ENCODE results near the gene UQCC3. TPM values are rescaled to one million over a fixed set of nuclear protein-coding genes. Genes with fewer than 3 reads are reported as not detected.

The UQCC3 gene
- total RNA-seq, 1 experiment from 2014 or later, result 17.9 TPM

GRCh38 chr11:62716816-62717215 lies 45.3 kb downstream of the UQCC3 start:
- ATAC-seq (no peak), DNase-seq (ENCODE audit: low read depth, low spot score) (no peak)
- Histone ChIP-seq H3K4me3 (replicated peaks in 1 of 2; ENCODE audit: low read depth in 1 of 2, low read length in 2 of 2) (no peak overlapping the region), H3K27ac (ENCODE audit: low read depth, low read length) (no peak overlapping the region), H2AFZ (ENCODE audit: low read depth, low read length, poor library complexity, severe bottlenecking) (no peak overlapping the region), H3K4me1 (ENCODE audit: control insufficient read depth in 1 of 2, insufficient read depth in 2 of 2, low read length in 2 of 2) (no peaks in the 10 kb centered on the region), H3K9me3 (ENCODE audit: control insufficient read depth in 1 of 2, insufficient read depth in 1 of 2, low read depth in 1 of 2, low read length in 2 of 2) (no peaks in the 10 kb centered on the region), H3K27me3 (ENCODE audit: insufficient read depth, low read length) (no peaks in the 10 kb centered on the region), H3K4me2 (ENCODE audit: low read length) (no peak overlapping the region), H3K9me2 (ENCODE audit: insufficient read depth) (no peaks in the 10 kb centered on the region), H3K79me2 (ENCODE audit: insufficient read depth, low read length) (peaks cover 82% of the 10 kb centered on the region), H3K9ac (ENCODE audit: low read length) (no peak overlapping the region), H4K20me1 (ENCODE audit: insufficient read depth) (peaks cover 5% of the 10 kb centered on the region; the same call in 1 of the 2 replicates), H3K36me3 (ENCODE audit: control insufficient read depth in 1 of 2, insufficient read depth in 2 of 2, low read length in 2 of 2) (peaks cover 89 to 95% of the 10 kb centered on the region in 2 experiments)
- ChIA-PET RAD21 (ENCODE audit: low non-redundant PET in 1 of 2, low total read pairs in 2 of 2, uncharacterized antibody in 2 of 2, unreplicated experiment in 2 of 2) (no interaction called here), CTCF (no interaction called here), POLR2A (no interaction called here)
- intact Hi-C loops (cut with micrococcal nuclease), result no loop called here
- no TSS peak for BruUV-seq (replicated peaks)
- TF ChIP-seq ZFX (IDR thresholded peaks at IDR 0.05) (no peak), EGR1 (IDR thresholded peaks at IDR 0.05; ENCODE audit: low read depth) (no peak), EZH2phosphoT487 (IDR thresholded peaks at IDR 0.05; ENCODE audit: borderline replicate concordance) (no peak), SRF (IDR thresholded peaks at IDR 0.05; ENCODE audit: low read depth) (no peak), EZH2 (IDR thresholded peaks at IDR 0.05) (no peak), SP1 (IDR thresholded peaks at IDR 0.05; ENCODE audit: low read depth) (no peak), ATF3 (IDR thresholded peaks at IDR 0.05) (no peak), REST (IDR thresholded peaks at IDR 0.05; ENCODE audit: low read depth) (no peak), POLR2AphosphoS5 (IDR thresholded peaks at IDR 0.05; ENCODE audit: low read depth, low read length) (no peak), FOSL1 (IDR thresholded peaks at IDR 0.05; ENCODE audit: low read depth) (no peak), ELF1 (IDR thresholded peaks at IDR 0.05; ENCODE audit: borderline replicate concordance, low read depth) (no peak), TCF7L2 (IDR thresholded peaks at IDR 0.05; ENCODE audit: borderline replicate concordance, extremely low read depth, insufficient read depth, insufficient read length) (no peak), CTCF (IDR thresholded peaks at IDR 0.05 in 2 of 3, conservative IDR thresholded peaks at IDR 0.05 in 1 of 3; ENCODE audit: borderline replicate concordance in 1 of 3, insufficient read depth in 1 of 3, low read depth in 2 of 3, low read length in 2 of 3) (no peak), ZNF274 (IDR thresholded peaks at IDR 0.05; ENCODE audit: low read depth, low read length) (no peak), MAX (IDR thresholded peaks at IDR 0.05) (no peak), SIN3A (IDR thresholded peaks at IDR 0.05; ENCODE audit: low read depth) (no peak), RAD21 (IDR thresholded peaks at IDR 0.05; ENCODE audit: low read depth) (no peak)

All from HCT116 (cell line).